ENCODE results near the gene PASK. TPM values are rescaled to one million over a fixed set of nuclear protein-coding genes. Genes with fewer than 3 reads are reported as not detected.

PASK gene
- total RNA-seq, 2 donors from 2014 or later, result 12.3 to 14.8 TPM

- ATAC-seq (no peak), DNase-seq (no peak)
- intact Hi-C loops (cut with DNase I, micrococcal nuclease), result no loop called here
Observed at GRCh38 chr2:241151934-241152660, 2.8 kb upstream of the PASK start.

GRCh38 chr2:241150660-241151530 lies 1.6 kb upstream of the PASK start:
- intact Hi-C loops (cut with DNase I, micrococcal nuclease), result no loop called here
- ATAC-seq, result peak; percentile 19
- DNase-seq, result peak in 1 of 2 donors; percentile 61

GRCh38 chr2:241149925-241150659 lies 820 bp upstream of the PASK start, which contains the start of gene PPP1R7:
TSS of gene PPP1R7 (plus strand) at chr2:241150467. CDS start at chr2:241150496, 29 bp downstream.
- peak; percentile 94 to 95 for DNase-seq
- intact Hi-C loops (cut with DNase I, micrococcal nuclease), result no loop called here
- peak; percentile 86 for ATAC-seq

- DNase-seq (no peak), ATAC-seq (no peak)
- intact Hi-C loops (cut with DNase I, micrococcal nuclease), result no loop called here
Observed at GRCh38 chr2:241149675-241149924, 328 bp upstream of the PASK start.

- DNase-seq (no peak), ATAC-seq (no peak)
- intact Hi-C loops (cut with DNase I, micrococcal nuclease), result no loop called here
Observed at GRCh38 chr2:241148239-241148638, 1.0 kb downstream of the PASK start.

- intact Hi-C loops (cut with DNase I, micrococcal nuclease), result no loop called here
- no peak for ATAC-seq
- DNase-seq, result no peak
Observed at GRCh38 chr2:241147336-241147735, 1.9 kb downstream of the PASK start.

- intact Hi-C loops (cut with DNase I, micrococcal nuclease), result no loop called here
- no peak for ATAC-seq
Observed at GRCh38 chr2:241146286-241146685, 3.0 kb downstream of the PASK start.

GRCh38 chr2:241142593-241142992 lies 6.7 kb downstream of the PASK start:
- DNase-seq, result no peak
- no peak for ATAC-seq
- intact Hi-C loops (cut with DNase I, micrococcal nuclease), result no loop called here

More at GRCh38 chr2:241146286-241146685, 3.0 kb downstream of the PASK start:
- no peak for DNase-seq

GRCh38 chr2:241142063-241142462 lies 7.2 kb downstream of the PASK start:
- no peak for ATAC-seq
- intact Hi-C loops (cut with DNase I, micrococcal nuclease), result no loop called here
- DNase-seq, result no peak

- no peak for ATAC-seq
- intact Hi-C loops (cut with DNase I, micrococcal nuclease), result no loop called here
- no peak for DNase-seq
Observed at GRCh38 chr2:241141214-241141770, 8.0 kb downstream of the PASK start.

GRCh38 chr2:241140445-241140840 lies 8.8 kb downstream of the PASK start:
- ATAC-seq (no peak), DNase-seq (no peak)
- intact Hi-C loops (cut with DNase I, micrococcal nuclease), result no loop called here

GRCh38 chr2:241139531-241140444 lies 9.5 kb downstream of the PASK start:
- intact Hi-C loops (cut with DNase I, micrococcal nuclease), result no loop called here
- no peak for DNase-seq
- no peak for ATAC-seq

- DNase-seq (no peak), ATAC-seq (no peak)
- intact Hi-C loops (cut with DNase I, micrococcal nuclease), result no loop called here
Observed at GRCh38 chr2:241138471-241138870, 10.8 kb downstream of the PASK start.

- DNase-seq (no peak), ATAC-seq (no peak)
- intact Hi-C loops (cut with DNase I, micrococcal nuclease), result no loop called here
Observed at GRCh38 chr2:241137276-241138190, 11.7 kb downstream of the PASK start.

GRCh38 chr2:241136661-241137260 lies 12.5 kb downstream of the PASK start:
- no peak for DNase-seq
- intact Hi-C loops (cut with DNase I, micrococcal nuclease), result no loop called here
- ATAC-seq, result no peak

- intact Hi-C loops (cut with DNase I, micrococcal nuclease), result no loop called here
- ATAC-seq (peak; percentile 30), DNase-seq (no peak)
Observed at GRCh38 chr2:241136191-241136590, 13.1 kb downstream of the PASK start.

GRCh38 chr2:241135737-241136136 lies 13.5 kb downstream of the PASK start:
- ATAC-seq (peak; percentile 98), DNase-seq (peak; percentile 65 to 77)
- intact Hi-C loops (cut with DNase I, micrococcal nuclease), result no loop called here
